ENCODE data around the gene SIGLEC1. TPM values are rescaled to one million over a fixed set of nuclear protein-coding genes. Genes with fewer than 3 reads are reported as not detected.

Gene SIGLEC1
- total RNA-seq, 1 experiment from 2014 or later: not detected

DNA sequence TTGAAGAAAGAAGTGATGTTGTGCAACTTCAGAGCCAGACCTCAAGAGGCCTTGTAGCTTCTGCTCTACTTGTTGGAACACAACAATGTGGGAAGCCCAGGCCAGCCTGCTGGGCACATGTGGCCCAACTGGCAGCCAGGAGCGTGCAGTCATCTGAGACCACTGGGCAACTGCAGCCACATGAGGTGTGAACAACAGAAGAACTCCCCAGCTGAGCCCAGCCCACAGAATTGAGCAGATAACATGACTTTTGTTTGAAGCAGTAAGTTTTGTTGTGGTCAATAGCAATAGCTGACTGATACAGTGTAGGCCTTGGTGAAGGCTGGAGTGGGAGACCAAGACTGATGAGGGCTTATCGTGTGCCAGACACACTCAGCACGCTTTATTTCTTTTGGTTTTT is 22.0 kb downstream of the SIGLEC1 start:
- no TSS peak for BruUV-seq (replicated peaks)
- Histone ChIP-seq H3K27ac (ENCODE audit: low read length) (no peak overlapping the region), H2AFZ (ENCODE audit: low read length) (no peak overlapping the region), H3K9me3 (ENCODE audit: low read length) (no peaks in the 10 kb centered on the region), H3K79me2 (ENCODE audit: low read length) (no peaks in the 10 kb centered on the region), H3K9me2 (replicated peaks; ENCODE audit: low read length) (no peaks in the 10 kb centered on the region), H3K4me1 (ENCODE audit: insufficient read depth, low read length) (peaks cover 10% of the 10 kb centered on the region), H3K36me3 (ENCODE audit: low read depth, low read length) (no peaks in the 10 kb centered on the region), H3K4me2 (ENCODE audit: low read length) (no peak overlapping the region), H4K20me1 (ENCODE audit: low read length) (no peaks in the 10 kb centered on the region), H3K27me3 (ENCODE audit: low read length) (no peaks in the 10 kb centered on the region), H3F3A (ENCODE audit: low read length, unreplicated experiment) (no peaks in the 10 kb centered on the region), H3K4me3 (ENCODE audit: low read length) (no peak overlapping the region), H3K9ac (ENCODE audit: low read length) (no peak overlapping the region)
- DNase-seq: no peak
- no peak for ATAC-seq
- CTCF ChIA-PET: no interaction called here
- TF ChIP-seq, protein P1, sequence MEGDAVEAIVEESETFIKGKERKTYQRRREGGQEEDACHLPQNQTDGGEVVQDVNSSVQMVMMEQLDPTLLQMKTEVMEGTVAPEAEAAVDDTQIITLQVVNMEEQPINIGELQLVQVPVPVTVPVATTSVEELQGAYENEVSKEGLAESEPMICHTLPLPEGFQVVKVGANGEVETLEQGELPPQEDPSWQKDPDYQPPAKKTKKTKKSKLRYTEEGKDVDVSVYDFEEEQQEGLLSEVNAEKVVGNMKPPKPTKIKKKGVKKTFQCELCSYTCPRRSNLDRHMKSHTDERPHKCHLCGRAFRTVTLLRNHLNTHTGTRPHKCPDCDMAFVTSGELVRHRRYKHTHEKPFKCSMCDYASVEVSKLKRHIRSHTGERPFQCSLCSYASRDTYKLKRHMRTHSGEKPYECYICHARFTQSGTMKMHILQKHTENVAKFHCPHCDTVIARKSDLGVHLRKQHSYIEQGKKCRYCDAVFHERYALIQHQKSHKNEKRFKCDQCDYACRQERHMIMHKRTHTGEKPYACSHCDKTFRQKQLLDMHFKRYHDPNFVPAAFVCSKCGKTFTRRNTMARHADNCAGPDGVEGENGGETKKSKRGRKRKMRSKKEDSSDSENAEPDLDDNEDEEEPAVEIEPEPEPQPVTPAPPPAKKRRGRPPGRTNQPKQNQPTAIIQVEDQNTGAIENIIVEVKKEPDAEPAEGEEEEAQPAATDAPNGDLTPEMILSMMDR (conservative IDR thresholded peaks at IDR 0.05; ENCODE audit: low read depth, low read length): no peak
- no peak for TF ChIP-seq EZH2 (IDR thresholded peaks at IDR 0.05; ENCODE audit: low read length, unreplicated experiment)
- TF ChIP-seq EZH2phosphoT487 (IDR thresholded peaks at IDR 0.05; ENCODE audit: borderline replicate concordance, low read length): no peak
- intact Hi-C loops (cut with micrococcal nuclease): no loop called here
- POLR2A ChIA-PET (ENCODE audit: unreplicated experiment): no interaction called here

GRCh38 chr20:3689978-3690377 is 22.4 kb downstream of the SIGLEC1 start:
- Histone ChIP-seq H4K20me1 (ENCODE audit: low read length) (no peaks in the 10 kb centered on the region), H3K27me3 (ENCODE audit: low read length) (no peaks in the 10 kb centered on the region), H3K27ac (ENCODE audit: low read length) (no peak overlapping the region), H3K36me3 (ENCODE audit: low read depth, low read length) (no peaks in the 10 kb centered on the region), H3K9me2 (replicated peaks; ENCODE audit: low read length) (no peaks in the 10 kb centered on the region), H3K4me2 (ENCODE audit: low read length) (no peak overlapping the region), H3F3A (ENCODE audit: low read length, unreplicated experiment) (no peaks in the 10 kb centered on the region), H3K9ac (ENCODE audit: low read length) (no peak overlapping the region), H3K4me3 (ENCODE audit: low read length) (no peak overlapping the region), H3K79me2 (ENCODE audit: low read length) (no peaks in the 10 kb centered on the region), H3K9me3 (ENCODE audit: low read length) (no peaks in the 10 kb centered on the region), H2AFZ (ENCODE audit: low read length) (no peak overlapping the region), H3K4me1 (ENCODE audit: insufficient read depth, low read length) (peaks cover 10% of the 10 kb centered on the region)
- no TSS peak for BruUV-seq (replicated peaks)
- ChIA-PET CTCF (no interaction called here), POLR2A (ENCODE audit: unreplicated experiment) (no interaction called here)
- intact Hi-C loops (cut with micrococcal nuclease): no loop called here
- TF ChIP-seq EZH2 (IDR thresholded peaks at IDR 0.05; ENCODE audit: low read length, unreplicated experiment) (no peak), EZH2phosphoT487 (IDR thresholded peaks at IDR 0.05; ENCODE audit: borderline replicate concordance, low read length) (no peak)
- TF ChIP-seq, protein P1 (conservative IDR thresholded peaks at IDR 0.05; ENCODE audit: low read depth, low read length): no peak
- ATAC-seq: no peak
- no peak for DNase-seq

DNA sequence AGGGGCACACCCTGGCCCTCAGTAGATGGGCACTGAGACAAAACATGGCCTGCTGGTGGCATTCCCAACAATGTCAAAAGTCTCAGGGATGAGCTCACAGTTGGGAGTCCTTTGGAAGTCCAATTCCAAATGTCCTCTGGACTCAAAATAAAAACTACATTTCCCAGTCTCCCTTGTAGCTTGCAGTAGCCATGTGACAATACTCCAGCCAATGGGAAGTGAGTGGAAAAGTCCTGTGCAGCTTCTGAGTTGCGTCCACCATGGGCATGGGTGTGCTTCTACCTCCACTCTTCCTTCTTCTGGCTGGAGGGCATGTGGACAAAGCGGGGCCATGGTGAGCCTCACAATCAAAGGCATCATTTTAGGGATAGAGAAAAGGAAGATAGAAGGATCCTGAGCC is 24.7 kb downstream of the SIGLEC1 start:
- H2AFZ ChIP-seq (ENCODE audit: low read length): no peak overlapping the region
- H3K4me2 ChIP-seq (ENCODE audit: low read length): no peak overlapping the region
- H3K4me1 ChIP-seq (ENCODE audit: insufficient read depth, low read length): peaks cover 10% of the 10 kb centered on the region
- H3K4me3 ChIP-seq (ENCODE audit: low read length): no peak overlapping the region
- intact Hi-C loops (cut with micrococcal nuclease): no loop called here
- no TSS peak for BruUV-seq (replicated peaks)
- H3K79me2 ChIP-seq (ENCODE audit: low read length): no peaks in the 10 kb centered on the region
- no peaks in the 10 kb centered on the region for H3K36me3 ChIP-seq (ENCODE audit: low read depth, low read length)
- ChIA-PET CTCF (interaction anchor here (1.1 kb wide), 1 partner anchor 23 kb away, joined by 3 read pairs; no protein-coding TSS in a partner anchor), POLR2A (ENCODE audit: unreplicated experiment) (no interaction called here)
- H3K9ac ChIP-seq (ENCODE audit: low read length): no peak overlapping the region
- H3K27me3 ChIP-seq (ENCODE audit: low read length): no peaks in the 10 kb centered on the region
- DNase-seq: peak; percentile 35
- no peaks in the 10 kb centered on the region for H3K9me2 ChIP-seq (replicated peaks; ENCODE audit: low read length)
- H3K9me3 ChIP-seq (ENCODE audit: low read length): no peaks in the 10 kb centered on the region
- ATAC-seq: peak; percentile 36; the same call in 1 of the 2 replicates
- H3K27ac ChIP-seq (ENCODE audit: low read length): no peak overlapping the region
- TF ChIP-seq EZH2phosphoT487 (IDR thresholded peaks at IDR 0.05; ENCODE audit: borderline replicate concordance, low read length) (no peak), EZH2 (IDR thresholded peaks at IDR 0.05; ENCODE audit: low read length, unreplicated experiment) (no peak)
- TF ChIP-seq, protein P1 (conservative IDR thresholded peaks at IDR 0.05; ENCODE audit: low read depth, low read length): no peak
- no peaks in the 10 kb centered on the region for H3F3A ChIP-seq (ENCODE audit: low read length, unreplicated experiment)
- no peaks in the 10 kb centered on the region for H4K20me1 ChIP-seq (ENCODE audit: low read length)
